ENCODE results near the gene PLEKHG5. TPM values are rescaled to one million over a fixed set of nuclear protein-coding genes. Genes with fewer than 3 reads are reported as not detected.
"Not testable (repeated sequence)": the region's sequence is repeated elsewhere in the genome, so short reads cannot be mapped to it uniquely, and the experiment has no call there.

Gene PLEKHG5
- total RNA-seq, 1 donor from 2014 or later: 23.3 TPM

DNA sequence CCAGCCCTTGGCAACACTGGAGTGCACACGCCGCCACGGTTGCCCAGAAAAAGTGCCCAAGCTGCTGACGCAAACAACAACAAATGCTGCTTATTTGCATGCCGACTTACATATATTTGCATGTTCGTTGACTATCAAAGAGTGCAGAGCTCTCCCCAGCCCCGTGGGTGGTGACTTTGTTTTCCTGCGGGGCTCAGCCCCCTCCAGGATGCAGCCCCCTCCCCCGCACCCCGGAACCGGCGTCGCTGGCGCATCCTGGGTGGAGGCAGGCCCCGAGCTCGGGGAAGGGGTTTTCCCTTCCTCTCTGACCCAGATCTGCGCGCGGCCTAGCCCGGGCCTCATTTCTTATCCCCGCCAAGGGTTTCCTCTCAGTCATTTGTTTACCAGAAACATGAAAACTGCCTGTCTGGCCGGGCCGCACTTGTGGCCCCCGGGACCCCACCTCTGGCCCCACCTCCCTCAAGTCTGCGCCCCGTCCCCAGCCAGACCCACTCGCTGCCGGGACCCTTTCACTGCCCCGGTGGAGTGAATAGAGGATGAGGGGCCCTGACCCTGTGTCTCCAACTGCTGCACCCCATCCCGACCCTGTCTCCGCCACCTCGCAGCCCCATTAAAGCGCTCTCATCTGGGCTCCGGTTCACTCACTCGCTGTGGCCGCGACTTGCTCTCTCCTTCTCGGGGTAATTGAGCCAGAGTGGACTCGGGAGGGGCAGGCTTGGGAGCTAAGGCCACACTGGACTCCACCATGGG, 31.0 kb downstream of the PLEKHG5 start:
- H3K4me3 ChIP-seq (ENCODE audit: low read depth, low read length): no peak overlapping the region
- TF ChIP-seq, protein P1, sequence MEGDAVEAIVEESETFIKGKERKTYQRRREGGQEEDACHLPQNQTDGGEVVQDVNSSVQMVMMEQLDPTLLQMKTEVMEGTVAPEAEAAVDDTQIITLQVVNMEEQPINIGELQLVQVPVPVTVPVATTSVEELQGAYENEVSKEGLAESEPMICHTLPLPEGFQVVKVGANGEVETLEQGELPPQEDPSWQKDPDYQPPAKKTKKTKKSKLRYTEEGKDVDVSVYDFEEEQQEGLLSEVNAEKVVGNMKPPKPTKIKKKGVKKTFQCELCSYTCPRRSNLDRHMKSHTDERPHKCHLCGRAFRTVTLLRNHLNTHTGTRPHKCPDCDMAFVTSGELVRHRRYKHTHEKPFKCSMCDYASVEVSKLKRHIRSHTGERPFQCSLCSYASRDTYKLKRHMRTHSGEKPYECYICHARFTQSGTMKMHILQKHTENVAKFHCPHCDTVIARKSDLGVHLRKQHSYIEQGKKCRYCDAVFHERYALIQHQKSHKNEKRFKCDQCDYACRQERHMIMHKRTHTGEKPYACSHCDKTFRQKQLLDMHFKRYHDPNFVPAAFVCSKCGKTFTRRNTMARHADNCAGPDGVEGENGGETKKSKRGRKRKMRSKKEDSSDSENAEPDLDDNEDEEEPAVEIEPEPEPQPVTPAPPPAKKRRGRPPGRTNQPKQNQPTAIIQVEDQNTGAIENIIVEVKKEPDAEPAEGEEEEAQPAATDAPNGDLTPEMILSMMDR (conservative IDR thresholded peaks at IDR 0.05; ENCODE audit: low read depth, low read length): no peak
- no peak for DNase-seq (ENCODE audit: low read depth)

- DNase-seq (ENCODE audit: low read depth): no peak
- TF ChIP-seq, protein P1 (conservative IDR thresholded peaks at IDR 0.05; ENCODE audit: low read depth, low read length): no peak
- H3K4me3 ChIP-seq (ENCODE audit: low read depth, low read length): no peak overlapping the region
Observed at GRCh38 chr1:6459850-6460265, 31.6 kb downstream of the PLEKHG5 start.

- no peak for DNase-seq (ENCODE audit: low read depth)
- H3K4me3 ChIP-seq (ENCODE audit: low read depth, low read length): no peak overlapping the region
- TF ChIP-seq, protein P1 (conservative IDR thresholded peaks at IDR 0.05; ENCODE audit: low read depth, low read length): peak; percentile 2
Observed at GRCh38 chr1:6456800-6457466, 34.5 kb downstream of the PLEKHG5 start.

DNA sequence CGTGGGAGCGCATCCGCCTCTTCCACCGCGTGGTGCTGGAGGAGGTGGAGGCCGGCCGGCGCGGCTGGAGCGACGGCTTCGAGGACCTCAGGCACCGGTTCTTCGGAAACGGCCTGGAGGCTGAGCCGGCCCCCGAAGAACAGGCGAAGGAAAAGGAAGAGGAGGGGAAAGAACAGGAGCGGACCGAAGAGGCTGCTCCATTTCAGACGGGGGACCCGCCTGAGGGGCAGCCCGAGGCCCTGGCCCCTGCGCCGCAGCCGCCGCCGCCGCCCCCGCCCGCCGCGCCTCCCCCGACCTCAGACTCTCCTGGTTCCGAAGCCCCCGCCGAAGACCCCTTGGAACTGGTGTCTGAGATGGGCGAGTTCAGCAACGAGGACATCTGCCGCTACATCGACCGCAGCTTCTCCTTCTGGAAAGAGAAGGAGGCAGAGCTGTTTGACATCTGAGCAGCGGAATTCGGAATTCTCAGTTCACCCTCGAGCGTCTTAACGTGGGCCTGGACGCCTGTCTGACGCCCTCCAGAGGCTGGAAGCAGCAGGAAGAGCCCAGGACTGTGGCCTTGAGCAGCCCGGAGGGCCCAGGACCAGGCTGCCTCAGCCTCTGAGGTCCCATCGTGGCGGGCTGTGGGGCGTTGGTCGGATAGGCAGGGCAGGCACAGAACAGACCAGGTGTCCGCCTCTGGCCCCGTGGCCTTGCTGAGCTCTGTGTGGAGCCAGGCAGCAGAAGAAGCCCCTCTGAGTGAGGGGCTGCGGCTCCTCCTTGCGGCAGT, 35.5 kb downstream of the PLEKHG5 start:
- not testable (repeated sequence) for DNase-seq (ENCODE audit: low read depth); H3K4me3 ChIP-seq (ENCODE audit: low read depth, low read length)

DNA sequence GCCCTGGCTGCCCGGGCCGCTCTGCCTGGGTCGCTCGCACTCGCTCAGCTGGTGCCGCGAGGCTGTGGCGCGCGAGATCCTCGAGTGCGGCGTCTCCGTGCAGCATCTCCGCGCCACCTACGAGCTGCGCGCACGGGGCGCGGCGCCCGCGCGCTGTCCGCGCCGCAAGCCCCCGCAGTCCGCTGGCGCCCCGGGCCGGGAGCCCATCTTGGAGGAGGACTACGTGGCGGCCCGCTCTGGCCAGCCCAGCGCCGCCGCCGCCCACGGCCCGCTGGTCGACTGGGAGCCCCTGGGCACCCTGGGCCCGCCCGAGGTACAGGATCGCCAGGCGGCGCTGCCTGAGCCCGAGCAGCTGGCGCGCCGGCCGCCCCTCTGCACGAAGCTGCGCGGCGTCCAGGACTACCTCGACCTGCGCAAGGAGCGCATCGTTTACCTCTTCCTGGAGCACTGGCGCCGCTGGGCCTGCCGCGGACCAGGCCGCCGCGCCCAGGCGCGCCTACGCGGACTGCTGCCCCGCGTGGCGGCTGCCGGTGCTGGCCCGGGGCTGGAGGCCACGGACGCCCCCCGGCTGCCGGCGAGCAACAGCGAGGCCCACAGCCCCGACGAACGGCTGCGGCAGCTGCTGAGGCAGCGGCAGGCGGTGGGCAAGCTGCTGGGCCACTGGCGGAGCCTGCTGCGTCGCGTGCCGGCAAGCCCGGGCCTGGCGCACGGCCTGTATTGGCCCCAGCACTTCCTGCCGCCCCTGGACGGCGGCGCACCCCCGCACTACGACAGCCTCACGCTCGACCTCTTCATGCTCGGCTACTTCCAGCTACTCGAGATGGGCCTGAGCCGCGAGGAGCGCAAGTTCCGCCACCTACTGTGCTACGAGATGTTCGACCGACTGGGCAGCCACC, 36.4 kb downstream of the PLEKHG5 start:
- no peak for DNase-seq (ENCODE audit: low read depth)
- TF ChIP-seq, protein P1 (conservative IDR thresholded peaks at IDR 0.05; ENCODE audit: low read depth, low read length): no peak
- no peak overlapping the region for H3K4me3 ChIP-seq (ENCODE audit: low read depth, low read length)

GRCh38 chr1:6453895-6454855, 37.3 kb downstream of the PLEKHG5 start:
- DNase-seq (ENCODE audit: low read depth); H3K4me3 ChIP-seq (ENCODE audit: low read depth, low read length): not testable (repeated sequence)

GRCh38 chr1:6450943-6451373, 40.5 kb downstream of the PLEKHG5 start:
- TF ChIP-seq, protein P1 (conservative IDR thresholded peaks at IDR 0.05; ENCODE audit: low read depth, low read length): no peak
- no peak overlapping the region for H3K4me3 ChIP-seq (ENCODE audit: low read depth, low read length)
- DNase-seq (ENCODE audit: low read depth): no peak

DNA sequence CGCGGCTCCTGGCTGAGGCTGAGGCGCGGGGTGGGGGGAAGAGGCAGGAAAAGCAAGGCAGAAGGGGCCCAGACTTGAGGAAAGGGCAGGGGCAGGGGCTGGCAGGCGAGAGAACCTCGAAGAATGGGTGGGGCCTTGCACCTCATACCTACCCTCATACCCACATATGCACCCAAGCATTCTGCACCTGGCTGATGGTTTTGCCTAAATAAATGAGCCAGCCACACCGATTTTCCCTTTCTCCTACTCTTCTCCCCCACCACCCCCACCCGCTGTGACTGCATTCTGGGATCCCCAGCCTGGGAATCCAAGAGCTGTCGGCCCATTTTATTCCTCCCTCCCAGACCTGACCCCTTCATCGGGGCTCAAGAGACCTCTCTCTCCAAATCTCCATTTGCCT, 41.0 kb downstream of the PLEKHG5 start:
- not testable (repeated sequence) for DNase-seq (ENCODE audit: low read depth); H3K4me3 ChIP-seq (ENCODE audit: low read depth, low read length)

Data from epithelial cell of proximal tubule (primary cell).